ENCODE data around the gene LMNTD1.

DNA sequence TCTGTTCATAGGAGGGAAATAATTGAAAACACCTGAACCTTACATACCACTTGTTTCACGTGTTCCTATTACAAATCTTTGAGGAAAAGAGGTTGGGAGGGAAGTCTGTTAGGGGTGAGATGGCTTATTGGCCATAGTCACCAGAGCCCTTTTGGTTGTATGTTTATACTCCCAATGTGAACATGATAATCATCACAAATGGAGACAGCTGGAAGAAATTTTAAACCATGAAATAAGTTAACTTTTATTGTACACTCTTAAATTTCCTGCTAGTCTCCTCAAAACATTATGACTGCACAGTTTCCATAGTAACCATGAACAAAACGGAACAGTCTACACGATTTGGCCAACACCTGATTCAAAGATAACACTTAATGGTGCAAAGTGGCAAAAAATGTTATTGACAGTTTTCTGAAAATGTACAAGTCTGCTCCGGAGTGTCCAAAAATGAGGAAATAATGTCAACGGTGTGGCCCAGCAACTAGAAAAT is 56.9 kb downstream of the LMNTD1 start:
- TF ChIP-seq EZH2 (IDR thresholded peaks at IDR 0.05; ENCODE audit: insufficient read depth, low read length), result no peak
- TF ChIP-seq, protein P1, sequence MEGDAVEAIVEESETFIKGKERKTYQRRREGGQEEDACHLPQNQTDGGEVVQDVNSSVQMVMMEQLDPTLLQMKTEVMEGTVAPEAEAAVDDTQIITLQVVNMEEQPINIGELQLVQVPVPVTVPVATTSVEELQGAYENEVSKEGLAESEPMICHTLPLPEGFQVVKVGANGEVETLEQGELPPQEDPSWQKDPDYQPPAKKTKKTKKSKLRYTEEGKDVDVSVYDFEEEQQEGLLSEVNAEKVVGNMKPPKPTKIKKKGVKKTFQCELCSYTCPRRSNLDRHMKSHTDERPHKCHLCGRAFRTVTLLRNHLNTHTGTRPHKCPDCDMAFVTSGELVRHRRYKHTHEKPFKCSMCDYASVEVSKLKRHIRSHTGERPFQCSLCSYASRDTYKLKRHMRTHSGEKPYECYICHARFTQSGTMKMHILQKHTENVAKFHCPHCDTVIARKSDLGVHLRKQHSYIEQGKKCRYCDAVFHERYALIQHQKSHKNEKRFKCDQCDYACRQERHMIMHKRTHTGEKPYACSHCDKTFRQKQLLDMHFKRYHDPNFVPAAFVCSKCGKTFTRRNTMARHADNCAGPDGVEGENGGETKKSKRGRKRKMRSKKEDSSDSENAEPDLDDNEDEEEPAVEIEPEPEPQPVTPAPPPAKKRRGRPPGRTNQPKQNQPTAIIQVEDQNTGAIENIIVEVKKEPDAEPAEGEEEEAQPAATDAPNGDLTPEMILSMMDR (IDR thresholded peaks at IDR 0.05; ENCODE audit: insufficient read depth, low read depth, low read length), result no peak
